ENCODE measurements around the gene TPR.

- TF ChIP-seq POLR2AphosphoS5 (IDR thresholded peaks at IDR 0.05) (no peak), EP300 (IDR thresholded peaks at IDR 0.05; ENCODE audit: low read depth) (no peak)
These were observed 47.7 kb downstream of the TPR start for GRCh38 chr1:186327331-186327730.
